HepG2 (cell line): ENCODE results near the gene CD19. TPM values are rescaled to one million over a fixed set of nuclear protein-coding genes. Genes with fewer than 3 reads are reported as not detected.

Experiments
- AKAP8 ChIP-seq: sonication (generic); formaldehyde crosslinking; IDR thresholded peaks from 2 replicates; pipeline ENCODE4 v1.5.1; 2020; ENCODE audit warnings: mild to moderate bottlenecking, missing genetic modification reagents
- CHCHD3 ChIP-seq: sonication (generic); formaldehyde crosslinking; IDR thresholded peaks from 2 replicates; pipeline ENCODE4 v1.8.0; 2022; ENCODE audit warnings: mild to moderate bottlenecking, missing genetic modification reagents, moderate library complexity
- GFI1 ChIP-seq: sonication (generic); formaldehyde crosslinking; IDR thresholded peaks from 2 replicates; pipeline ENCODE4 v1.5.0; 2020; ENCODE audit warnings: missing genetic modification reagents, mild to moderate bottlenecking, borderline replicate concordance
- HOXA9 ChIP-seq: sonication (generic); formaldehyde crosslinking; IDR thresholded peaks from 2 replicates; pipeline ENCODE4 v1.8.1; 2022; ENCODE audit warnings: missing genetic modification reagents, mild to moderate bottlenecking, moderate library complexity, borderline replicate concordance
- MTA1 ChIP-seq: sonication (generic); formaldehyde crosslinking; IDR thresholded peaks from 2 replicates; pipeline ENCODE4 v1.4.0; 2020; ENCODE audit warnings: missing genetic modification reagents, mild to moderate bottlenecking, borderline replicate concordance
- ZNF343 ChIP-seq: sonication (generic); formaldehyde crosslinking; IDR thresholded peaks from 2 replicates; pipeline ENCODE4 v1.4.0; 2020; ENCODE audit warnings: mild to moderate bottlenecking, missing genetic modification reagents
- polyA plus RNA-seq, 8 experiments: library from polyadenylated mRNA; depleted of rRNA in 3 of 8; stranded (reverse) in 7 of 8; unstranded in 1 of 8; fragments of >200 nt; fragmentation: Illumina TruSeq in 4 of 8; extraction: Trizol in 4 of 8; gene quantifications; 2 replicates each; pipeline versions ENCODE4 v1.2.1 to v1.2.3, GENCODE V29; 2011 to 2016; ENCODE audit warnings: low read depth in 4 of 8, missing spikeins in 1 of 8, mixed read lengths in 1 of 8; ENCODE audit not compliant: insufficient read depth in 1 of 8
- total RNA-seq, 5 experiments: library from RNA; depleted of rRNA; stranded (reverse); fragments of >200 nt; fragmentation: Illumina TruSeq; extraction: Trizol; gene quantifications; 2 replicates each; pipeline ENCODE4 v1.2.3, GENCODE V29; 2016; ENCODE audit warnings: low read depth in 1 of 5
- TF ChIP-seq, protein P1 (sequence below), 2 experiments: fragments of 450-650 bp in 1 of 2; sonication (generic) in 1 of 2; formaldehyde crosslinking in 1 of 2; IDR thresholded peaks; 2 replicates each; pipeline versions ENCODE4 v1.6.1 to v1.8.0; 2016 to 2022; ENCODE audit warnings: antibody characterized with exemption in 1 of 2, mild to moderate bottlenecking in 1 of 2, missing genetic modification reagents in 1 of 2
- TF ChIP-seq, protein P2 (sequence below): sonication (generic); formaldehyde crosslinking; IDR thresholded peaks from 2 replicates; pipeline ENCODE4 v1.4.0; 2020; ENCODE audit warnings: missing genetic modification reagents
- TF ChIP-seq, protein P3 (sequence below): sonication (generic); formaldehyde crosslinking; IDR thresholded peaks from 2 replicates; pipeline ENCODE4; 2020; ENCODE audit warnings: missing genetic modification reagents, mild to moderate bottlenecking, borderline replicate concordance
- TF ChIP-seq, protein P4 (sequence below): sonication (generic); formaldehyde crosslinking; IDR thresholded peaks from 2 replicates; pipeline ENCODE4 v1.8.1; 2023; ENCODE audit warnings: missing genetic modification reagents, mild to moderate bottlenecking, borderline replicate concordance
- TF ChIP-seq, protein P5 (sequence below): sonication (generic); formaldehyde crosslinking; IDR thresholded peaks from 2 replicates; pipeline ENCODE4 v1.5.0; 2020; ENCODE audit warnings: missing genetic modification reagents

CD19 gene
- total and polyA plus RNA-seq, 2 of the 13 experiments (the other 11 are each of a cell fraction or from before 2014, with no cell fraction given), result 0.55 to 1.1 TPM

DNA sequence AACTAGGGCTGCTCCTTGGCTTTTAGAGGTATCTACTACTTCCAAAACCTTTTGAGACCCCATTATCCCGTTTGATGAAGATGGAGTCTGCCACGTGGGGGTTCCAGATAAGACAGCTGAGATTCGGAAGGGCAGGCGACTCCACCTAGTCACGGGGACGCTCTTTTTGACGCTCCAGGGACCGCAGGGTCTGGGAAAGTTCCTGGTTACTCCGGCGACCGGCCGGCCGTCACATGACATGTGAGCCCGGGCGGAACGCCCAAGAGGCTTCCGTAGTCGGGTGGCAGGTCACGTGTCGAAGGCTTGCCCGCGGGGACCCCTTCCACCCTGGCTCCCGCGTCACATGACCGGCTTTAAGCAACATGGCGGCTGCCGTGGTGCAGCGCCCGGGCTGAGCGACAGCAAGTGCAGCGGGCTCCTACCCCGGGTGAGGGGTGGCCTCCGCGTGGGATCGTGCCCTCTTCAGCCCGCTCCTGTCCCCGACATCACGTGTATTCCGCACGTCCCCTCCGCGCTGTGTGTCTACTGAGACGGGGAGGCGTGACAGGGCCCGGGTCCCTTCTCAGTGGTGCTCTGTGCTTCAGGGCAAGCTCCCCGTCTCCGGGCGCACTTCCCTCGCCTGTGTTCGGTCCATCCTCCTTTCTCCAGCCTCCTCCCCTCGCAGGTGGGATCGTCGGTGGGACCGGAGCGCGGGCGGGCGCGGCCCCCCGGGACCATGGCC lies 42.8 kb downstream of the CD19 start, which contains the start of gene SPNS1 (continued):
- TF ChIP-seq, protein P1, sequence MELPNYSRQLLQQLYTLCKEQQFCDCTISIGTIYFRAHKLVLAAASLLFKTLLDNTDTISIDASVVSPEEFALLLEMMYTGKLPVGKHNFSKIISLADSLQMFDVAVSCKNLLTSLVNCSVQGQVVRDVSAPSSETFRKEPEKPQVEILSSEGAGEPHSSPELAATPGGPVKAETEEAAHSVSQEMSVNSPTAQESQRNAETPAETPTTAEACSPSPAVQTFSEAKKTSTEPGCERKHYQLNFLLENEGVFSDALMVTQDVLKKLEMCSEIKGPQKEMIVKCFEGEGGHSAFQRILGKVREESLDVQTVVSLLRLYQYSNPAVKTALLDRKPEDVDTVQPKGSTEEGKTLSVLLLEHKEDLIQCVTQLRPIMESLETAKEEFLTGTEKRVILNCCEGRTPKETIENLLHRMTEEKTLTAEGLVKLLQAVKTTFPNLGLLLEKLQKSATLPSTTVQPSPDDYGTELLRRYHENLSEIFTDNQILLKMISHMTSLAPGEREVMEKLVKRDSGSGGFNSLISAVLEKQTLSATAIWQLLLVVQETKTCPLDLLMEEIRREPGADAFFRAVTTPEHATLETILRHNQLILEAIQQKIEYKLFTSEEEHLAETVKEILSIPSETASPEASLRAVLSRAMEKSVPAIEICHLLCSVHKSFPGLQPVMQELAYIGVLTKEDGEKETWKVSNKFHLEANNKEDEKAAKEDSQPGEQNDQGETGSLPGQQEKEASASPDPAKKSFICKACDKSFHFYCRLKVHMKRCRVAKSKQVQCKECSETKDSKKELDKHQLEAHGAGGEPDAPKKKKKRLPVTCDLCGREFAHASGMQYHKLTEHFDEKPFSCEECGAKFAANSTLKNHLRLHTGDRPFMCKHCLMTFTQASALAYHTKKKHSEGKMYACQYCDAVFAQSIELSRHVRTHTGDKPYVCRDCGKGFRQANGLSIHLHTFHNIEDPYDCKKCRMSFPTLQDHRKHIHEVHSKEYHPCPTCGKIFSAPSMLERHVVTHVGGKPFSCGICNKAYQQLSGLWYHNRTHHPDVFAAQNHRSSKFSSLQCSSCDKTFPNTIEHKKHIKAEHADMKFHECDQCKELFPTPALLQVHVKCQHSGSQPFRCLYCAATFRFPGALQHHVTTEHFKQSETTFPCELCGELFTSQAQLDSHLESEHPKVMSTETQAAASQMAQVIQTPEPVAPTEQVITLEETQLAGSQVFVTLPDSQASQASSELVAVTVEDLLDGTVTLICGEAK (IDR thresholded peaks at IDR 0.05), result no peak
- TF ChIP-seq, protein P1 (CRISPR knock-in tag; IDR thresholded peaks at IDR 0.05), result peak; percentile 87
- TF ChIP-seq MTA1 (CRISPR knock-in tag) (peak; percentile 83; the same call in 1 of the 2 replicates), GFI1 (no peak), ZNF343 (peak; percentile 96), AKAP8 (peak; percentile 89), HOXA9 (CRISPR knock-in tag) (no peak), CHCHD3 (CRISPR knock-in tag) (no peak)
- TF ChIP-seq, protein P2, sequence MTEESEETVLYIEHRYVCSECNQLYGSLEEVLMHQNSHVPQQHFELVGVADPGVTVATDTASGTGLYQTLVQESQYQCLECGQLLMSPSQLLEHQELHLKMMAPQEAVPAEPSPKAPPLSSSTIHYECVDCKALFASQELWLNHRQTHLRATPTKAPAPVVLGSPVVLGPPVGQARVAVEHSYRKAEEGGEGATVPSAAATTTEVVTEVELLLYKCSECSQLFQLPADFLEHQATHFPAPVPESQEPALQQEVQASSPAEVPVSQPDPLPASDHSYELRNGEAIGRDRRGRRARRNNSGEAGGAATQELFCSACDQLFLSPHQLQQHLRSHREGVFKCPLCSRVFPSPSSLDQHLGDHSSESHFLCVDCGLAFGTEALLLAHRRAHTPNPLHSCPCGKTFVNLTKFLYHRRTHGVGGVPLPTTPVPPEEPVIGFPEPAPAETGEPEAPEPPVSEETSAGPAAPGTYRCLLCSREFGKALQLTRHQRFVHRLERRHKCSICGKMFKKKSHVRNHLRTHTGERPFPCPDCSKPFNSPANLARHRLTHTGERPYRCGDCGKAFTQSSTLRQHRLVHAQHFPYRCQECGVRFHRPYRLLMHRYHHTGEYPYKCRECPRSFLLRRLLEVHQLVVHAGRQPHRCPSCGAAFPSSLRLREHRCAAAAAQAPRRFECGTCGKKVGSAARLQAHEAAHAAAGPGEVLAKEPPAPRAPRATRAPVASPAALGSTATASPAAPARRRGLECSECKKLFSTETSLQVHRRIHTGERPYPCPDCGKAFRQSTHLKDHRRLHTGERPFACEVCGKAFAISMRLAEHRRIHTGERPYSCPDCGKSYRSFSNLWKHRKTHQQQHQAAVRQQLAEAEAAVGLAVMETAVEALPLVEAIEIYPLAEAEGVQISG (CRISPR knock-in tag), result peak; percentile 97
- TF ChIP-seq, protein P3, sequence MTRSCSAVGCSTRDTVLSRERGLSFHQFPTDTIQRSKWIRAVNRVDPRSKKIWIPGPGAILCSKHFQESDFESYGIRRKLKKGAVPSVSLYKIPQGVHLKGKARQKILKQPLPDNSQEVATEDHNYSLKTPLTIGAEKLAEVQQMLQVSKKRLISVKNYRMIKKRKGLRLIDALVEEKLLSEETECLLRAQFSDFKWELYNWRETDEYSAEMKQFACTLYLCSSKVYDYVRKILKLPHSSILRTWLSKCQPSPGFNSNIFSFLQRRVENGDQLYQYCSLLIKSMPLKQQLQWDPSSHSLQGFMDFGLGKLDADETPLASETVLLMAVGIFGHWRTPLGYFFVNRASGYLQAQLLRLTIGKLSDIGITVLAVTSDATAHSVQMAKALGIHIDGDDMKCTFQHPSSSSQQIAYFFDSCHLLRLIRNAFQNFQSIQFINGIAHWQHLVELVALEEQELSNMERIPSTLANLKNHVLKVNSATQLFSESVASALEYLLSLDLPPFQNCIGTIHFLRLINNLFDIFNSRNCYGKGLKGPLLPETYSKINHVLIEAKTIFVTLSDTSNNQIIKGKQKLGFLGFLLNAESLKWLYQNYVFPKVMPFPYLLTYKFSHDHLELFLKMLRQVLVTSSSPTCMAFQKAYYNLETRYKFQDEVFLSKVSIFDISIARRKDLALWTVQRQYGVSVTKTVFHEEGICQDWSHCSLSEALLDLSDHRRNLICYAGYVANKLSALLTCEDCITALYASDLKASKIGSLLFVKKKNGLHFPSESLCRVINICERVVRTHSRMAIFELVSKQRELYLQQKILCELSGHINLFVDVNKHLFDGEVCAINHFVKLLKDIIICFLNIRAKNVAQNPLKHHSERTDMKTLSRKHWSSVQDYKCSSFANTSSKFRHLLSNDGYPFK (CRISPR knock-in tag), result peak; percentile 93
- TF ChIP-seq, protein P4, sequence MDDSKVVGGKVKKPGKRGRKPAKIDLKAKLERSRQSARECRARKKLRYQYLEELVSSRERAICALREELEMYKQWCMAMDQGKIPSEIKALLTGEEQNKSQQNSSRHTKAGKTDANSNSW (CRISPR knock-in tag), result no peak; the same call in 1 of the 2 replicates
- TF ChIP-seq, protein P5, sequence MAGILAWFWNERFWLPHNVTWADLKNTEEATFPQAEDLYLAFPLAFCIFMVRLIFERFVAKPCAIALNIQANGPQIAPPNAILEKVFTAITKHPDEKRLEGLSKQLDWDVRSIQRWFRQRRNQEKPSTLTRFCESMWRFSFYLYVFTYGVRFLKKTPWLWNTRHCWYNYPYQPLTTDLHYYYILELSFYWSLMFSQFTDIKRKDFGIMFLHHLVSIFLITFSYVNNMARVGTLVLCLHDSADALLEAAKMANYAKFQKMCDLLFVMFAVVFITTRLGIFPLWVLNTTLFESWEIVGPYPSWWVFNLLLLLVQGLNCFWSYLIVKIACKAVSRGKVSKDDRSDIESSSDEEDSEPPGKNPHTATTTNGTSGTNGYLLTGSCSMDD (CRISPR knock-in tag), result no peak
